H1 (cell line): ENCODE results near the gene ZDHHC9. TPM values are rescaled to one million over a fixed set of nuclear protein-coding genes. Genes with fewer than 3 reads are reported as not detected.

Source experiments
- CTCF ChIA-PET: fragments of 300-600 bp; sonication (Branson Sonifier 250); formaldehyde crosslinking; loops from one replicate; lab custom pipeline; 2021; ENCODE audit not compliant: partially characterized antibody; lab: Charles Lee
- POLR2A ChIA-PET: fragments of 300-600 bp; sonication (Branson Sonifier 250); formaldehyde crosslinking; loops from one replicate; lab custom pipeline; 2021; ENCODE audit warnings: inconsistent platforms; ENCODE audit not compliant: partially characterized antibody; lab: Charles Lee
- DNase-seq, 2 experiments: peaks; one replicate each; pipeline versions ENCODE4 v3.0.0 to v3.0.0-alpha.2; 2010 to 2022; ENCODE audit warnings: low spot score in 2 of 2, low read depth in 1 of 2, mixed read lengths in 1 of 2
- FAIRE-seq: peaks from 2 replicates; lab custom pipeline; 2011; peaks lifted over from hg19 to GRCh38; lab: Jason Lieb, UNC
- H2AFZ ChIP-seq: 2 replicates; pipeline ENCODE4 v1.8.1; 2012; ENCODE audit warnings: low read length, inconsistent platforms
- H2AK5ac ChIP-seq: 2 replicates; pipeline ENCODE4 v1.6.1; 2013; ENCODE audit warnings: low read depth, low read length
- H2BK120ac ChIP-seq: replicated peaks from 2 replicates; pipeline ENCODE3; 2013; ENCODE audit warnings: low read depth, low read length, inconsistent platforms
- H2BK12ac ChIP-seq: 2 replicates; pipeline ENCODE4 v1.6.1; 2013; ENCODE audit warnings: low read depth, low read length
- H2BK15ac ChIP-seq: 2 replicates; pipeline ENCODE4 v1.6.1; 2013; ENCODE audit warnings: low read length
- H2BK20ac ChIP-seq: 2 replicates; pipeline ENCODE4 v1.6.1; 2013; ENCODE audit warnings: low read length
- H2BK5ac ChIP-seq: 2 replicates; pipeline ENCODE4 v1.6.1; 2013; ENCODE audit warnings: low read depth, low read length
- H3K14ac ChIP-seq: 2 replicates; pipeline ENCODE4 v1.6.1; 2013; ENCODE audit warnings: inconsistent platforms; ENCODE audit not compliant: insufficient read length
- H3K18ac ChIP-seq: 2 replicates; pipeline ENCODE4 v1.6.1; 2013; ENCODE audit warnings: low read length; ENCODE audit errors: extremely low read depth
- H3K23ac ChIP-seq: 2 replicates; pipeline ENCODE4 v1.6.1; 2013; ENCODE audit warnings: inconsistent platforms; ENCODE audit not compliant: insufficient read length
- H3K23me2 ChIP-seq: 2 replicates; pipeline ENCODE4 v1.6.1; 2013; ENCODE audit warnings: low read depth, low read length
- H3K27ac ChIP-seq: 2 replicates; pipeline ENCODE4 v1.6.1; 2011; ENCODE audit warnings: low read depth, low read length, inconsistent platforms
- H3K27me3 ChIP-seq, 4 experiments: replicated peaks in 1 of 4; 1 replicate in 1 of 4; 2 replicates in 3 of 4; pipeline versions ENCODE4 v1.6.1 to v1.8.1; 2011 to 2013; ENCODE audit warnings: low read length in 3 of 4, mild to moderate bottlenecking in 3 of 4, inconsistent platforms in 2 of 4, mixed read lengths in 2 of 4, moderate library complexity in 1 of 4; ENCODE audit not compliant: control insufficient read depth in 3 of 4, insufficient read depth in 3 of 4; ENCODE audit errors: extremely low read depth in 1 of 4
- H3K36me3 ChIP-seq, 4 experiments: 2 replicates each; pipeline versions ENCODE4 v1.6.1 to v1.8.1; 2011 to 2013; ENCODE audit warnings: mild to moderate bottlenecking in 4 of 4, low read length in 3 of 4, moderate library complexity in 2 of 4, control low read depth in 1 of 4, inconsistent platforms in 1 of 4; ENCODE audit not compliant: insufficient read depth in 4 of 4, control insufficient read depth in 2 of 4
- H3K4ac ChIP-seq: replicated peaks from 2 replicates; pipeline ENCODE3; 2013; ENCODE audit warnings: low read length, low read depth, mixed read lengths, inconsistent platforms; ENCODE audit not compliant: insufficient read length
- H3K4me1 ChIP-seq, 4 experiments: replicated peaks in 1 of 4; 1 replicate in 1 of 4; 2 replicates in 3 of 4; pipeline versions ENCODE4 v1.6.1 to v1.8.1; 2011 to 2013; ENCODE audit warnings: low read length in 3 of 4, inconsistent platforms in 2 of 4, mixed read lengths in 1 of 4; ENCODE audit not compliant: insufficient read depth in 4 of 4, control insufficient read depth in 3 of 4
- H3K4me2 ChIP-seq, 2 experiments: 2 replicates each; pipeline versions ENCODE4 v1.6.1 to v1.8.1; 2011 to 2013; ENCODE audit warnings: low read depth in 2 of 2, low read length in 2 of 2, control low read depth in 1 of 2, inconsistent platforms in 1 of 2, mild to moderate bottlenecking in 1 of 2; ENCODE audit not compliant: insufficient read depth in 1 of 2
- H3K4me3 ChIP-seq, 4 experiments: fragments of 200-600, 300-600 bp in 1 of 4; sonication (generic), shearing (Covaris generic), sonication (Bioruptor Twin) in 1 of 4; 2 replicates each; pipeline versions ENCODE4 v1.5.1 to v1.8.1; 2011 to 2016; ENCODE audit warnings: low read length in 4 of 4, low read depth in 3 of 4, control low read depth in 2 of 4, inconsistent platforms in 2 of 4, mild to moderate bottlenecking in 2 of 4, mixed read lengths in 1 of 4, moderate library complexity in 1 of 4; ENCODE audit not compliant: insufficient read depth in 2 of 4; ENCODE audit errors: extremely low read depth in 1 of 4
- H3K56ac ChIP-seq: replicated peaks from 2 replicates; pipeline ENCODE3; 2013; ENCODE audit warnings: low read depth, mild to moderate bottlenecking, mixed read lengths, low read length, inconsistent platforms; ENCODE audit not compliant: insufficient read length
- H3K79me1 ChIP-seq: 2 replicates; pipeline ENCODE4 v1.6.1; 2013; ENCODE audit warnings: low read depth, low read length, control low read depth
- H3K79me2 ChIP-seq, 2 experiments: 2 replicates each; pipeline versions ENCODE4 v1.6.1 to v1.8.1; 2012 to 2013; ENCODE audit warnings: low read length in 2 of 2, mild to moderate bottlenecking in 2 of 2, inconsistent platforms in 1 of 2; ENCODE audit not compliant: insufficient read depth in 2 of 2, control insufficient read depth in 1 of 2
- H3K9ac ChIP-seq, 4 experiments: replicated peaks in 1 of 4; 1 replicate in 1 of 4; 2 replicates in 3 of 4; pipeline versions ENCODE4 v1.6.1 to v1.8.1; 2011 to 2013; ENCODE audit warnings: low read depth in 3 of 4, low read length in 3 of 4, control low read depth in 2 of 4, mild to moderate bottlenecking in 2 of 4, moderate library complexity in 2 of 4, inconsistent platforms in 1 of 4; ENCODE audit errors: extremely low read depth in 1 of 4
- H3K9me3 ChIP-seq, 2 experiments: 2 replicates each; pipeline versions ENCODE4 v1.6.1 to v1.8.1; 2012 to 2013; ENCODE audit warnings: mild to moderate bottlenecking in 2 of 2, moderate library complexity in 2 of 2, control low read depth in 1 of 2, inconsistent platforms in 1 of 2, low read depth in 1 of 2, low read length in 1 of 2, mixed read lengths in 1 of 2; ENCODE audit not compliant: insufficient read depth in 2 of 2
- H4K20me1 ChIP-seq, 2 experiments: replicated peaks in 1 of 2; 2 replicates each; pipeline versions ENCODE3 to v1.8.1; 2011 to 2013; ENCODE audit warnings: inconsistent platforms in 2 of 2, low read length in 2 of 2, mild to moderate bottlenecking in 1 of 2; ENCODE audit not compliant: insufficient read depth in 2 of 2, control insufficient read depth in 1 of 2
- H4K5ac ChIP-seq: 2 replicates; pipeline ENCODE4 v1.6.1; 2013; ENCODE audit warnings: low read length, low read depth, mixed read lengths, inconsistent platforms; ENCODE audit not compliant: insufficient read length
- H4K8ac ChIP-seq: 2 replicates; pipeline ENCODE4 v1.8.0; 2013; ENCODE audit warnings: mild to moderate bottlenecking, moderate library complexity, low read length, inconsistent platforms; ENCODE audit not compliant: insufficient read depth; ENCODE audit errors: extremely low read depth
- H4K91ac ChIP-seq: replicated peaks from 2 replicates; pipeline ENCODE3; 2013; ENCODE audit warnings: low read length, mixed read lengths, inconsistent platforms; ENCODE audit not compliant: insufficient read length
- CBX8 ChIP-seq: fragments of 300-800, 300-1000 bp; sonication (generic); IDR thresholded peaks from 2 replicates; pipeline ENCODE4 v1.7.1; 2016; ENCODE audit warnings: low read depth, low read length, borderline replicate concordance
- E2F6 ChIP-seq: IDR thresholded peaks from 2 replicates; pipeline ENCODE4 v1.6.1; 2012; ENCODE audit warnings: inconsistent platforms
- JUN ChIP-seq: IDR thresholded peaks from 2 replicates; pipeline ENCODE4 v1.6.1; 2011; ENCODE audit warnings: low read depth, mild to moderate bottlenecking, improper control_type of control experiment, low read length
- MAFK ChIP-seq: IDR thresholded peaks from 2 replicates; pipeline ENCODE4 v1.6.1; 2012; ENCODE audit warnings: low read depth, mild to moderate bottlenecking, improper control_type of control experiment, low read length
- NANOG ChIP-seq: IDR thresholded peaks from 2 replicates; pipeline ENCODE4 v1.6.1; 2011; ENCODE audit warnings: low read length, low read depth, mild to moderate bottlenecking, inconsistent platforms; ENCODE audit not compliant: insufficient read depth, poor library complexity, severe bottlenecking
- POLR2A ChIP-seq, 2 experiments: IDR thresholded peaks; 1 replicate in 1 of 2; 2 replicates in 1 of 2; pipeline ENCODE4 v1.6.1; 2011; ENCODE audit warnings: low read depth in 2 of 2, low read length in 2 of 2, mild to moderate bottlenecking in 2 of 2; ENCODE audit errors: control extremely low read depth in 1 of 2
- SP1 ChIP-seq: IDR thresholded peaks from 2 replicates; pipeline ENCODE4 v1.6.1; 2011; ENCODE audit warnings: low read depth, low read length
- ZNF274 ChIP-seq: IDR thresholded peaks from 2 replicates; pipeline ENCODE4 v1.7.0; 2012; ENCODE audit warnings: low read length, borderline replicate concordance; ENCODE audit errors: extremely low read depth
- WGBS, 2 experiments: shearing (Covaris generic) in 1 of 2; methylation state at CpG; one replicate each; pipeline versions ENCODE4 v1.1.6 to v1.1.7; 2013 to 2015; ENCODE audit warnings: low lambda C conversion rate in 2 of 2, mixed read lengths in 2 of 2, inconsistent platforms in 1 of 2, low coverage in 1 of 2, missing lambda C conversion rate in 1 of 2; ENCODE audit not compliant: insufficient replicate concordance in 2 of 2, insufficient coverage in 1 of 2, insufficient read length in 1 of 2; ENCODE audit errors: extremely low coverage in 1 of 2, missing lambda C conversion rate in 1 of 2; 5-methylcytosine and 5-hydroxymethylcytosine counted together
- polyA plus RNA-seq, 7 experiments: library from polyadenylated mRNA; depleted of rRNA in 3 of 7; stranded (reverse) in 5 of 7; unstranded in 2 of 7; fragments of >200 nt in 5 of 7; fragments of 200-250 nt in 2 of 7; gene quantifications; 1 replicate in 5 of 7; 2 replicates in 1 of 7; 4 replicates in 1 of 7; pipeline versions ENCODE4 v1.2.1 to v1.2.3, GENCODE V29; 2011 to 2013; ENCODE audit warnings: missing spikeins in 2 of 7, mixed read lengths in 2 of 7
- total RNA-seq: library from RNA; stranded (reverse); fragmentation: NEBNext Ultra II Directional; extraction: Animal tissue kit (Norgen Biotek cat#: 25700); gene quantifications from 2 replicates; pipeline ENCODE4 v1.2.1, GENCODE V29; 2021

ZDHHC9 gene
- total and polyA plus RNA-seq, 2 of the 8 experiments (the other 6 are each of a cell fraction or from before 2014, with no cell fraction given): 18.1 to 28.3 TPM

DNA sequence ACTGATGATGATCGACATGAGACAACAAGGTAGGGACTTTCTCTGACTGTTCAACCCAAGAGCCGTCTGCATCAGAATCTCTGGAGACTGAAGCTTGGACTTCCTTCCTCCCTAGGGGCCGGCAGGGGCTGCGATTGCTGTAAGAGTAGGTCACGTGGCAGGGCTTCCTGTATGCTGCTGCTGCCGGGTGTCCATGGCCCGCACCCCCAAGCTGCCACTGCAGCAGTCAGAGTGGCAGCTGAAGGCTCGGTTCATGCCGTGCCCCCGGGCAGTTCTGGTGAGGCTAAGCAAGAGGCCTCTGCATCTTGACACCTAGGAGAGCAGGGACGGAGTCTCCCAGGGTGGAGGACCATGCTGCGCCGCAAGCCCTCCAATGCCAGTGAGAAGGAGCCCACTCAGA lies 63.9 kb downstream of the ZDHHC9 start, which contains the start of gene SASH3:
TSS of gene SASH3 (plus strand) at position 203 of the 400 bp plus-strand sequence. CDS start at position 352, 149 bp downstream.
- no peak within 1 kb of the TSS for H4K8ac ChIP-seq
- no peak within 1 kb of the TSS for H3K27ac ChIP-seq
- no peak within 1 kb of the TSS for H2BK15ac ChIP-seq
- no peak within 1 kb of the TSS for H3K4me2 ChIP-seq
- no peak within 1 kb of the TSS for H2AFZ ChIP-seq
- ChIA-PET POLR2A (interaction anchor here (1.3 kb wide), 1 partner anchor 23 kb away, joined by 3 read pairs; no protein-coding TSS in a partner anchor), CTCF (interaction anchor here (1.2 kb wide), 1 partner anchor 22 kb away, joined by 3 read pairs; no protein-coding TSS in a partner anchor)
- H3K36me3 ChIP-seq: no peaks in the 10 kb centered on the region
- H3K4ac ChIP-seq: no peak within 1 kb of the TSS
- H2BK20ac ChIP-seq: no peak within 1 kb of the TSS
- H4K91ac ChIP-seq: no peak within 1 kb of the TSS
- FAIRE-seq: no peak
- H3K4me1 ChIP-seq: peaks cover 0 to 2% (median 0%) of the 10 kb centered on the region in 4 experiments; a peak in 2 of 7 replicates
- no peak within 1 kb of the TSS for H3K4me3 ChIP-seq
- H2BK5ac ChIP-seq: no peak within 1 kb of the TSS
- no peak within 1 kb of the TSS for H3K9ac ChIP-seq
- H4K5ac ChIP-seq: no peak within 1 kb of the TSS
- no peak within 1 kb of the TSS for H3K14ac ChIP-seq
- H3K56ac ChIP-seq: no peak within 1 kb of the TSS
- H3K27me3 ChIP-seq: no peaks in the 10 kb centered on the region
- no peaks in the 10 kb centered on the region for H3K79me2 ChIP-seq
- 95% methylated on average over 4 of the region's 13 CpGs; no CpG with 5 or more reads in 1 of the 2 experiments for WGBS, 2 experiments
- no peak within 1 kb of the TSS for H2BK120ac ChIP-seq
- H3K79me1 ChIP-seq: no peaks in the 10 kb centered on the region
- no peaks in the 10 kb centered on the region for H4K20me1 ChIP-seq
- no peak for DNase-seq
- H3K23me2 ChIP-seq: no peaks in the 10 kb centered on the region
- H3K23ac ChIP-seq: no peak within 1 kb of the TSS
- H3K18ac ChIP-seq: no peak within 1 kb of the TSS
- no peaks in the 10 kb centered on the region for H3K9me3 ChIP-seq
- H2AK5ac ChIP-seq: no peak within 1 kb of the TSS
- no peak within 1 kb of the TSS for H2BK12ac ChIP-seq
- TF ChIP-seq JUN (no peak), ZNF274 (no peak), NANOG (no peak), SP1 (no peak), POLR2A (IDR thresholded peaks at IDR 0.05; ENCODE audit: control extremely low read depth in 1 of 2, low read depth in 2 of 2, low read length in 2 of 2) (no peak), MAFK (no peak), E2F6 (no peak), CBX8 (no peak)
